Gastrocnemius medialis (tissue), 4 donors: ENCODE data around the gene MCU.

Experiments
- POLR2A ChIP-seq, 2 donors: fragments of 450-650 bp; IDR thresholded peaks; one replicate each; pipeline ENCODE4 v1.6.1; 2017; ENCODE audit warnings: antibody characterized with exemption in 2 of 2, mild to moderate bottlenecking in 2 of 2, moderate library complexity in 2 of 2
- TF ChIP-seq, protein P1 (sequence below), 5 experiments: fragments of 450-650 bp in 3 of 5; fragments of 200-600 bp in 2 of 5; sonication (generic) in 2 of 5; IDR thresholded peaks in 4 of 5; conservative IDR thresholded peaks in 1 of 5; 1 replicate in 4 of 5; 2 replicates in 1 of 5; pipeline ENCODE4 v1.5.1; 2016 to 2019; ENCODE audit warnings: antibody characterized with exemption in 5 of 5, mild to moderate bottlenecking in 3 of 5, moderate library complexity in 3 of 5

DNA sequence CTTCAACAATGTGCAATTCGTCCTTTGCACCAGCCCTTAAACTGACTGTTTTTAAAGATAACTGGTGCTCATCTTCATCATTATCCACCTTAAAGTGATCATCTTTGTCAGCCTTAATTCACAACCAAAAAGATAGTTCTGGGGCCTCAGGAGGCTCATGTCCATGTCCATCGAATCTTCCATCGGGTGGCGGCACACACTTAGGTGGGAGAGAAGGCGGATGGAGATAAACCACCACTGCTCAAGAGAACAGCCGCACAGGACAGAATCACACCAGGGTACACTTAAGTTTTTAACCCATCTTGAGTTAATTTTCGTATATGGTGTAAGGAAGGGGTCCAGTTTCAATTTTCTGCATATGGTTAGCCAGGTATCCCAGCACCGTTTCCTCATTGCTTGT is 226.4 kb downstream of the MCU start:
- no peak for TF ChIP-seq POLR2A (IDR thresholded peaks at IDR 0.05)
- TF ChIP-seq, protein P1, sequence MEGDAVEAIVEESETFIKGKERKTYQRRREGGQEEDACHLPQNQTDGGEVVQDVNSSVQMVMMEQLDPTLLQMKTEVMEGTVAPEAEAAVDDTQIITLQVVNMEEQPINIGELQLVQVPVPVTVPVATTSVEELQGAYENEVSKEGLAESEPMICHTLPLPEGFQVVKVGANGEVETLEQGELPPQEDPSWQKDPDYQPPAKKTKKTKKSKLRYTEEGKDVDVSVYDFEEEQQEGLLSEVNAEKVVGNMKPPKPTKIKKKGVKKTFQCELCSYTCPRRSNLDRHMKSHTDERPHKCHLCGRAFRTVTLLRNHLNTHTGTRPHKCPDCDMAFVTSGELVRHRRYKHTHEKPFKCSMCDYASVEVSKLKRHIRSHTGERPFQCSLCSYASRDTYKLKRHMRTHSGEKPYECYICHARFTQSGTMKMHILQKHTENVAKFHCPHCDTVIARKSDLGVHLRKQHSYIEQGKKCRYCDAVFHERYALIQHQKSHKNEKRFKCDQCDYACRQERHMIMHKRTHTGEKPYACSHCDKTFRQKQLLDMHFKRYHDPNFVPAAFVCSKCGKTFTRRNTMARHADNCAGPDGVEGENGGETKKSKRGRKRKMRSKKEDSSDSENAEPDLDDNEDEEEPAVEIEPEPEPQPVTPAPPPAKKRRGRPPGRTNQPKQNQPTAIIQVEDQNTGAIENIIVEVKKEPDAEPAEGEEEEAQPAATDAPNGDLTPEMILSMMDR (IDR thresholded peaks at IDR 0.05 in 4 of 5, conservative IDR thresholded peaks at IDR 0.05 in 1 of 5), result no peak
